Measurements from ENCODE around the gene THADA.
A peak's percentile ranks its signal among the peaks of the same experiment; 100 is the strongest.

The THADA gene

DNA sequence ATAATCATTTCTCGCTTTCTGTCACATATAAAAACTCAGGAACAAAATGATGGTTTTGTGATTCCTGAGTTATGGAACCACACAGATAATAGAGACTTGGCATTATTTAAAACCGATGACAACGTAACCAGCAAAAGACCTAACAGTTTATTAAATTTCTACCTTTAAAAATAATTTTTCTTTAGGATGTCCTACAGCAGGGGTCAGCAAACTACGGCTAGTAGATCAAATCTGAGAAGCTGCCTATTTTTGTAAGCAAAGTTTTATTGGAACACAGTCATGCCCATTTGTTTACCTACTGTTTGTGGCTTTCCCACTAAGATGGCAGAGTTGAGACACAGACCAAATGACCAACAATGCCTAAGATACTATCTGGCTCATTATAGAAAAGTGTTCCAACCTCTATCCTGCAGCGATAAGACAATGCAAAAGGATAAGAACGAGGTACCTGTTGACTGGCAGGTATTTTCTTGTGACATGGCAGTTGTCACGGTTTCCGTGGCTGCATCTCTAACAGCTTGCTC, 316.5 kb downstream of the THADA start:
- H3K27ac Mint-ChIP-seq, result no peak overlapping the region
- no peak for ATAC-seq
- H3K4me1 Mint-ChIP-seq, result peaks cover 8% of the 10 kb centered on the region
- no peak overlapping the region for H3K4me3 Mint-ChIP-seq
- peaks cover 3% of the 10 kb centered on the region for H3K9me3 Mint-ChIP-seq
- no peak for DNase-seq (ENCODE audit: low spot score in 2 of 2)
- H3K36me3 Mint-ChIP-seq, result peaks cover 59% of the 10 kb centered on the region

DNA sequence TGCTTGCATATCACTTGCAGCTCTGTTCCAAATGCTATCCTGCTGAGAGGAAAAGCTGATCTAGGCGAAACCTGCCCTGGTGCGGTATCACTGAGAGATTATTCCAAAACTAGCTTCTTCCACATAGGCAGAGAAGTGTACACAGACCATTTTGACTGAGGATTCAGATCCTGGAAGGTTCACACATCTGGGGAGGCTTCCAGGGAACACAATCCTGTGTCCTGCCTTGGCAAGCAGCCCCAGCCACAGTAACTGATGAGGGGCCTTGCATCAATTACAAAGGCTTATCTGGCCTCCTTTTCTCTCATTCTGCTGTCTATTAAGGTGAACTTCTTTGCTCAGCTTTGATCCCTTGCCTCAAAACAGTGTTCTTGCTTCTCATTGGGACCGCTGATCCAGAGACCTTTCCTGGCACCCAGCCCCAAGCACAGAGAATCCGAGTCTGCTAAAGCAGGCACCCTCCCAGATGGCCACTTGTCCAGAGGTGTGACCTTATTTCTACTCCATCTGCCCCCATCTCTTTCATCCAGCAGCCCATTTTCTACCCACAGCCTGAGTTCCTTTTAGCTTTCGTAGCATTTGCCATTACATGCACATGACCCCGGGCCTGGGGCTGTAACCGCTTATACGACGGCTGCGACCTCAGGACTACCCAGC, 317.1 kb downstream of the THADA start:
- Mint-ChIP-seq H3K9me3 (peaks cover 3% of the 10 kb centered on the region), H3K4me1 (peaks cover 14% of the 10 kb centered on the region), H3K36me3 (peaks cover 59% of the 10 kb centered on the region), H3K27ac (no peak overlapping the region), H3K4me3 (no peak overlapping the region)
- DNase-seq (ENCODE audit: low spot score in 2 of 2) (no peak), ATAC-seq (no peak)

DNA sequence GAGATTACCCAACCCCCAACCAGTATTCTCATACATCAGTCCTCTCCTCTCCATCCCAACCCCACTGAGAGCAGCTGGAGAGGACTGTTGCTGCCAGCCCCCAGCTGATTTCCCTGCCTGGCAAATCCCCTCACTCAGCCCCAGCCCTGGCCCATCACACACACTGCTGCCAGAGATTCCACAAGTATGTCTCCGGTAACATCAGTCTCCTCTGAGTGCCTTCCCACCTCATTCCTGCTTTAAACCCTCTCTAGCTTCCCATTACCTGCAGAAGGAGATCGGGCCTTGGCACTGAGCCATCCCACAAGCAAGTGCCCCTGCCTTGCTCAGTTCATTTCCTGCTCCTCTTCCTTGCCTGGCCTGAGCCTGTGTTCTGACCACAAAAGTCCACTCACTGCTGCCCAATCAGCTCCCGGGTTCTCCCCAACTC, 318.9 kb downstream of the THADA start:
- Mint-ChIP-seq H3K4me3 (no peak overlapping the region), H3K4me1 (peaks cover 21% of the 10 kb centered on the region), H3K36me3 (peaks cover 53% of the 10 kb centered on the region), H3K9me3 (no peaks in the 10 kb centered on the region), H3K27ac (peak overlapping the region; percentile 81)
- ATAC-seq (no peak), DNase-seq (ENCODE audit: low spot score in 2 of 2) (no peak)

DNA sequence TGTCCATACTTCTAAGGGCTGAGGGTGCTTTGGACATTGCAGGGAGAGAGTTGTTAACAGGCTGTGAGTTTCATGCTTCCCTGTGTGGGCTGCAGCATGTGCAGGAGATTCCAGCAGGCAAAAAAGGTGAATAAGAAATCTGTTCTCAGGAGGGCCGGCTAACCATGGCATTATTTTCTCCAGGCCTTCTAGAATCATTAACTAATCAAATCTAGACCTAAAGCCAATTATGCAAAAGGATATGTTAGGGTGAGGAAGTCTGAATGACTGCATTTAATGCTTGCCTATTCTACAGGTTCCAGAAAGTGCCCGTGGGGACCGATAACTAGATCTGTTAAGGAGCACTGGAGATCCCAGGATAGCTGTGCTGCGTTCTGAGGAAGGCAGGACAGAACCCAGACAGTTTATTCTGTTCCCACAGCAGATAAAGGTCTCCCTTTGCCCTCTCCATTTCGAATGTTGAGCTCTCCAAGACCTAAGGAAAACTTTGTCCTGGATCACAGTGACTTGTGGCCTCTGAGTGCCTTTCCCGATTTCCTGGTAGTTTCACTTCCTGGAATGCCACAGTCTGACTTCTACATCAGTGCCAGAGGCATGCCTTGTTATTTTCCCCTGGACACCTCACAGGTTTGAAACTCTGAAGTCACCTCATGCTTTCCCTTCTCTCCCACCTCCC, 319.4 kb downstream of the THADA start:
- no peak for DNase-seq (ENCODE audit: low spot score in 2 of 2)
- H3K4me3 Mint-ChIP-seq, result no peak overlapping the region
- no peaks in the 10 kb centered on the region for H3K9me3 Mint-ChIP-seq
- peaks cover 21% of the 10 kb centered on the region for H3K4me1 Mint-ChIP-seq
- peaks cover 49% of the 10 kb centered on the region for H3K36me3 Mint-ChIP-seq
- no peak overlapping the region for H3K27ac Mint-ChIP-seq
- ATAC-seq, result no peak

DNA sequence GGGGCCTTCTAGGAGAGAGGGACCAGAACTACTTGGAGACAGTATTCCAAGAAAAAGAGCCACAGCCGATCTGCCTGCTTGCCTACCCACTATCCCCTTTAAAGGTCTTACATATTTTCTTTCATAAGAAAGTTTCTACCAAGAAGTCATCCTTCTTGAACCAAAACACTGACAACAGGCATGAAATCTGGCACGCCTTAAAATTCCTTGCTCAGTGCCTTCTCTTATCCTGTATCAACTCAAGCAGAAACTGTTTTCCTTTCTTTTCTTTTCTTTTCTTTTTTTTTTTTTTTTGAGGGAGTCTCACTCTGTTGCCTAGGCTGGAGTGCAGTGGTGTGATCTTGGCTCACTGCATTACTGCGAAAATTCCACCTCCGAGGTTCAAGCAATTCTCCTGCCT, 321.1 kb downstream of the THADA start:
- ATAC-seq, result no peak
- no peak overlapping the region for H3K27ac Mint-ChIP-seq
- H3K9me3 Mint-ChIP-seq, result no peaks in the 10 kb centered on the region
- peaks cover 42% of the 10 kb centered on the region for H3K36me3 Mint-ChIP-seq
- H3K4me1 Mint-ChIP-seq, result peaks cover 30% of the 10 kb centered on the region
- no peak overlapping the region for H3K4me3 Mint-ChIP-seq
- no peak for DNase-seq (ENCODE audit: low spot score in 2 of 2)

DNA sequence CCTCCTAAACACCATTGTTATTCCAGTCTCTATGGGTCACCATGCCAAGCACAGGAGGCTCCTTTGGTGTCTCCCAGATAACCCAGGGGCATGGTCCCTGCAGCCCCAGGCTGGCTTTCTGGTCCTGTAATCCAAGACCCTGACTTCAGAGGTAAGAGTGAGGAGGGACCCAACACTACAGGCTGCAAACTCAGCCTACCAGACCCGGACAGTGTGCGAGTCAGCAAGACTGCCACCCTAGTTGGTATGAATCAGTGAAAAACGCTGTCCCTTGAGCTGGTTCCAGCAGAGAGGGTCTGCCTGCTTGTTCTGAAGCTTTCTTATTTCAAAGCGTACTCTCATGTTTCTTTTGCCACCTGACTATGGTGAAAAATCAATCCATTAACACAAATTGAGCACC, 321.8 kb downstream of the THADA start:
- ATAC-seq, result peak; percentile 41
- Mint-ChIP-seq H3K4me3 (no peak overlapping the region), H3K36me3 (peaks cover 36% of the 10 kb centered on the region), H3K9me3 (no peaks in the 10 kb centered on the region), H3K27ac (peak overlapping the region; percentile 15), H3K4me1 (peaks cover 35% of the 10 kb centered on the region)
- DNase-seq (ENCODE audit: low spot score in 2 of 2), result no peak

DNA sequence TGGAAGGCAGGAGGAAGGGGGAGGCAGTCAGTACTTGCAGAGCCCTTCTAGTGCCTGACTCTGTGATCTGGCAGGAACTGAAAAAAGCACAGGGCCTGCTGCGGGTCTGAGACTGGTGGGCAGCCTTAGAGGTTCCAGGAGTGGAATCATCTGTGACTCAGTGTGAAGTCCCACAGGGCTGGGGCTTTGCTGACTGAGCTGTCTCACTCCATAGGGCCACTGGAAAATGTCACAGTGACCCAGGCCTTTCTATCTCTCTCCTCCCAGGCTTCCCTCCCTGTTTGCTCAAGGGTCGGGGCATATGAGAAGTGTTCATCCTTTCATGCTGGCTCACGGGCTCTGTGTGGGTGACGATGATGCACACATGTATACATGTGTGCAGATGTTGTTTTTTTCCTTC, 322.3 kb downstream of the THADA start:
- DNase-seq (ENCODE audit: low spot score in 2 of 2) (peak in 1 of 2 donors; percentile 56), ATAC-seq (peak; percentile 90)
- Mint-ChIP-seq H3K9me3 (no peaks in the 10 kb centered on the region), H3K36me3 (peaks cover 35% of the 10 kb centered on the region), H3K4me3 (no peak overlapping the region), H3K27ac (peak overlapping the region; percentile 15), H3K4me1 (peaks cover 35% of the 10 kb centered on the region)

DNA sequence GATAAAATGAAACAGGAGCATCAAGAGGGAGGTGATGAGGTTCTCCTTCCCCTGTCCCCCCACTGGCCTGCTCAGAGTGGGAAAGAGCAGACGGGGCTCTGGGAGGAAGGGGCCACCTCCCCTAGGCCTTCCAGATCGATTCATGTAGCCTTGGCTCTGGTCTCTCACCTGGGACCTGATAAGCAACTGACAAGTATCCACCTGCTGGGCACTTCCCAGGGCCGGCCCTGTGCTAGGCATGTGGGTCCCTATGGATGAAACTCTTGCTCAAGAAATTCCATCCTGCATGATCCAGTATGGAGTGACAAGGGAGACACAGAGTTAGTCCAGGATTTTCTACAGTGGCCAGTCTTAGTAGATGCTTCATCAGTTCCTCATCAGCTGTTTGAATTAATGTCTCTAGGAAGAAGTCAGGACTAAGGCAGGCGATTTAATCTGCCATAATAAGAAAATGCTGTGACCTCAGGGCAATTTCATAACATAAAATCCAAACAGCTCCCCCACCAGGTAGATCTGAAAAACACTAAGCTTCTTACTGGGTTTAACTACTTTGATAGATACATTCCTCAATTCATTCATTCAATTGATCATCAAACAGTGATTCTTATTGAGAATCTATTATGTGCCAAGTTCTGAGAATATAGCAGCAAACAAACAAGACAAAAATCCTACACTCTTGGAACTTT, 324.8 kb downstream of the THADA start:
- H3K4me1 Mint-ChIP-seq, result peaks cover 27% of the 10 kb centered on the region
- H3K4me3 Mint-ChIP-seq, result no peak overlapping the region
- no peaks in the 10 kb centered on the region for H3K9me3 Mint-ChIP-seq
- peaks cover 34% of the 10 kb centered on the region for H3K36me3 Mint-ChIP-seq
- H3K27ac Mint-ChIP-seq, result no peak overlapping the region
- no peak for DNase-seq (ENCODE audit: low spot score in 2 of 2)
- no peak for ATAC-seq

DNA sequence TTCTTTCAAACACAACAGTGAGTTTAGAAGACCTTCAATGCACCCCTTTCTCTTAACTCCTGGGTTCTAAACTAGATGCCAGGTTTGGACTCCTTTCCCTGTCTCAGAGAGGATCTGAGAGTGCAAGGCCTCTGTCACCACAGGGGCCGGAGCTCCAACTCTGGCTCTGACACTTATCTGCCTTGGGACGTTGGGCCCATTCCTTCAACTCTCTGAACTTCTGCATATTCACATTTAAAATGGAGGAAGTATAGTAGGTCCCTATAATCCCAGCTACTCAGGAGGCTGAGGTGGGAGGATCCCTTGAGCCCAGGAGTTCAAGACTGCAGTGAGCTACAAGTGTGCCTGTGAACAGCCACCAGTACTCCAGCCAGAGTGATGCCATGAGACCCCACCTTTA, 325.4 kb downstream of the THADA start:
- DNase-seq (ENCODE audit: low spot score in 2 of 2), result no peak
- peak overlapping the region; percentile 41 for H3K27ac Mint-ChIP-seq
- peaks cover 27% of the 10 kb centered on the region for H3K4me1 Mint-ChIP-seq
- no peak overlapping the region for H3K4me3 Mint-ChIP-seq
- H3K9me3 Mint-ChIP-seq, result no peaks in the 10 kb centered on the region
- H3K36me3 Mint-ChIP-seq, result peaks cover 40% of the 10 kb centered on the region
- ATAC-seq, result no peak

DNA sequence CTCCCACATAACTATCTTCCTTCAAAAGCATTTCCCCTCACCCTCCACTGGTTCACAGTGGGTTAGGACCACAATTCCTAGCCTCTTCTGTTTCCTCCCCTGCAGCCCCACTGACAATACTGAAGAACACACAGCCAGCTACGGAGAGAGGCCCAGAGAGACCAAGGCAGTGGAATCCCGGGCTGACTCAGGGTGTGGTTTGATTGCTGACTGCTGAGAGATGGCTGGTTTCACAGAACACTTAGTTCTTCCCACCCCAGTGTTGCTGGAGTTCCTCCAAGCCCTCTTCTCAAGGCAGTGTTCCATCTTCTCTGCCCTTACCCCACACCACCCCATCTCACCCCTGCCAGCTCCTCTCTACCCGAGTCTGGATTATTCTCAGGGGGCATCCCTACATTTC, 326.1 kb downstream of the THADA start:
- ATAC-seq, result peak; percentile 69
- H3K4me1 Mint-ChIP-seq, result peaks cover 27% of the 10 kb centered on the region
- no peaks in the 10 kb centered on the region for H3K9me3 Mint-ChIP-seq
- no peak for DNase-seq (ENCODE audit: low spot score in 2 of 2)
- H3K27ac Mint-ChIP-seq, result peak overlapping the region; percentile 41
- peaks cover 42% of the 10 kb centered on the region for H3K36me3 Mint-ChIP-seq
- no peak overlapping the region for H3K4me3 Mint-ChIP-seq

DNA sequence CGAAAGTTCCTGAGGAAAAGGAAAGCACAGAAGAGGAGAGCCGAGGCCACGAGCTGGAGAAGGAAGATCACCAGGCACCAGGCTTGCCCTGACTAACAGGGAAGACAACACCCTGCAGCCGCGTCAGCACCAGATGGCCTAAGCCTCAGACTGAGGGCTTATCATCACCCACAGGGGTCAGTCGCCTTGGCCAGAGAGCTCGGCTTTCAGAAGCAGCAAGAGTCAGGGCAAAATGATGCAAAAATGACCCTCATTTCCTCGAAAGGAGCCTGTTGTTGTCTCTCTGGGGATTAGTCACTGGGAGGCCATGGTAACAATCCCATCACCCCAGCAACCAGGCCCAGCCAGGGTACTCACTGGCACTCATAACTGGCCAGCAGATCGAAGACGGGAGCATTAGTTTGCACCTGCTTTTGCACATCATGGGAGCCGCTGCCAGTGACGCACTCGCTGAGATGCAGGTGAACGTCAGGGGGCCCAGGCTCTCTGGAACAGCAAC, 326.7 kb downstream of the THADA start:
- ATAC-seq (no peak), DNase-seq (ENCODE audit: low spot score in 2 of 2) (no peak)
- Mint-ChIP-seq H3K4me3 (no peak overlapping the region), H3K4me1 (peaks cover 25% of the 10 kb centered on the region), H3K36me3 (peaks cover 43% of the 10 kb centered on the region), H3K27ac (peak overlapping the region; percentile 41), H3K9me3 (no peaks in the 10 kb centered on the region)

DNA sequence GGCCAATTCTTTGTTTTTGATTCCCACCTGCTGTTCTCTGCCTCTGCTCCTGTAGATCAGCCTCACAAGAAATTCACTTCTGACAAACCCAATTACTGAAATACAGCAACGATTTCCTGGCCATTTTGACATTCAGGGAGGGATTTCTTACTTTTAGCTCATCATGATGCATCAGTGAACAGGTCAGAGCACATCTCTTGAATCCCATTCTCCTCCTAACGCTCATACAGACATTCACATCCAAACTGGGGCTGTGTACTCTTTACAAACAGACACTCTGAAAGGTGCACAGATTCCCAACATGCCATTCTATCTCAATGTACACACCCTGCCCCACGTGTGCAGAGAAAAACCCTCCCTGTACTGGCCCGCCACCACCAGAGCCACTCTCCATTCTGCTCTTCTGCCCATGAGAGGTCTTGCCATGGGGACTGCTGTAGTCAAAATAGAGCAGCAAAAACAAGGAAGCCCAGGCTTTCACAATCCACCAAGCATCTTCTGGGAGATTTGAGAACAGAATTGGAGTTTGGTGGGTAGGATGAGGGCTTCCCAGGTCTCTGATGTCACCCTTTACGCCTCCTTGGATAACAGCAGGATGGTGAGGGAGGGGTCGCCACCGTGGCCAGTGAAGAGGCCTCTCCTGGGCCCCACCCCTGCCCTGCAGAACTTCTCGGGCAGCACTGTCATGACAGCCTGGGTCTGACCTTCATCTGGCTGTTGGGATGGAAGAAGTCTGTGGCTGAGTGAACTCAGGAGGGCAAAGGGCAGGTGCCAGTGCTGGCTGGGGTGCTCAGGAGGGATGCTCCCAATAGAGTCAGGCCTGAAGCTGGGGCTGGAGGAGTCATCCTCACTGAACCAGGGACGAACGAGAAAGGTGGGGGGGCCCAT, 327.5 kb downstream of the THADA start:
- DNase-seq (ENCODE audit: low spot score in 2 of 2) (no peak), ATAC-seq (no peak)
- Mint-ChIP-seq H3K36me3 (peaks cover 39% of the 10 kb centered on the region), H3K4me1 (peaks cover 17% of the 10 kb centered on the region), H3K9me3 (no peaks in the 10 kb centered on the region), H3K27ac (peak overlapping the region; percentile 76), H3K4me3 (no peak overlapping the region)

DNA sequence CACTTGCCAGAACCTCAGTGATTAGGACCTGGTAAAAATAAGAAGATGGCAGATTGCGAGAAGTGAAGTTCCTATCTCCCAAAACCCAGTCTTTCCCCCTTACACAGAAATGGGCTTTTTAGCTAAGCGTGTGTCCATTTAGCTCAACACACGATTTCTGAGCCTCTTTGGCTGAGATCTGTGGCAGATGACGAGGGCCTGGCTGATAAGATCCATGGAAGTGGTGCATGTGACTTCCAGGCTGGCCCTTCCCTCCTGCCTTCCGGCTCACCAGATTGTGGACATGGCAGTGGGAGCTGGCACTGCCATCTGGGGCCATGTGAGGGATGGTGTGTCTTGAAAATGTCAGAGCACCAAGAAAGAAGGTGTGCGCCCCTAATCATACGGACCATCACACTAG, 328.5 kb downstream of the THADA start:
- peaks cover 14% of the 10 kb centered on the region for H3K4me1 Mint-ChIP-seq
- no peak overlapping the region for H3K4me3 Mint-ChIP-seq
- no peaks in the 10 kb centered on the region for H3K9me3 Mint-ChIP-seq
- peaks cover 31% of the 10 kb centered on the region for H3K36me3 Mint-ChIP-seq
- ATAC-seq, result no peak
- DNase-seq (ENCODE audit: low spot score in 2 of 2), result no peak
- H3K27ac Mint-ChIP-seq, result peak overlapping the region; percentile 76

DNA sequence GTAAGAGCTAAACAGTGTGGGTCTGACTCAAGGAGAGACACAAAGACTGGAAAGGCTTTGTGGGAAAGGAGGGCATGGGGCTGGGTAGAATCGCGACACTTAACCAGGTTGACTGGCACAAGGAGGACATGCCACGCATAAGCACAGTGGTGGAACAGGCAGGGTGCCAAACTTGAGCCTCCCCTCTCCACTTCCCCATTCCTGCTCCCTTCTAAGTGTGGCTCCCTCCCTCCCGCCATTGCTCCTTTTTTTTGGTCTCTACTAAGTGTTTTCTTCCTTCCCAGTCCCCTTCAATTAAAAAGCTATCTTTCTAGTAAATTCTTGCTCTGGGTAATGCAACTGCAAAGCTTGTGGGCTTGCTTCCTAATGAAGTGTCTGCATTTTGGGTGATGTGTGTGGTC, 329.1 kb downstream of the THADA start:
- Mint-ChIP-seq H3K9me3 (no peaks in the 10 kb centered on the region), H3K27ac (no peak overlapping the region), H3K4me3 (no peak overlapping the region), H3K36me3 (peaks cover 31% of the 10 kb centered on the region), H3K4me1 (peaks cover 14% of the 10 kb centered on the region)
- DNase-seq (ENCODE audit: low spot score in 2 of 2), result no peak
- no peak for ATAC-seq

DNA sequence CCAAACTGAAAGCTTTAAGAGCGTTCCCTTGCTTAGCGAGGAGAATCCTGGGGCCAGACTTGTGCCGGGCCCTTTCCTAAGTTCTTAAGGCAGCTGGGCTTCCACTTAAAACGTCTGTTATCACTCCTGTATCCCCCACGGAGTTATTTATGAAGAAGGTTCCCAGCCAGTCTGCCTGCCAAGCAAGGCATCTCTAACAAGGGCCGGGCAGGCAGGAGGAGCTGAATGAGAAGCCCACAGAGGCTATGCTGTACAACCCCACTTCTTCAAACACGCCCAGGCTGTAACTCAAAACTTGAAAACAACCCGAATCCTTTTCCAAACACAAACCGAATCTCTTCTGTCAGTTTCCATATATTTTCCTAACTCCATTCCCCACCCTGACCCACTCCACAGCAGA, 330.4 kb downstream of the THADA start:
- Mint-ChIP-seq H3K36me3 (peaks cover 26% of the 10 kb centered on the region), H3K27ac (no peak overlapping the region)

More for the DNA sequence above, 330.4 kb downstream of the THADA start:
- DNase-seq (ENCODE audit: low spot score in 2 of 2) (no peak), ATAC-seq (no peak)
- no peak overlapping the region for H3K4me3 Mint-ChIP-seq
- no peaks in the 10 kb centered on the region for H3K9me3 Mint-ChIP-seq
- H3K4me1 Mint-ChIP-seq, result peaks cover 12% of the 10 kb centered on the region

Data from stimulated activated effector memory CD8-positive, alpha-beta T cell treated with anti-CD3 and anti-CD28 coated beads, Interleukin-12 subunit alpha, Interleukin-12 subunit beta, amount 100 ng/mL, for 72 hours (primary cell).